Activated CD4-positive, CD25-positive, alpha-beta regulatory T cell treated with anti-CD3 and anti-CD28 coated beads, Interleukin-2, amount 50 U/mL, for 24 hours (primary cell): ENCODE measurements around the gene NEK10.
"Not testable (repeated sequence)": the region's sequence is repeated elsewhere in the genome, so short reads cannot be mapped to it uniquely, and the experiment has no call there.

Experiments
- ATAC-seq, 2 donors: fragments of 150-1000 bp; cut with Tn5 transposase; one replicate each; pipeline ENCODE4 v1.10.0; 2021; ENCODE audit warnings: mild to moderate bottlenecking in 1 of 2, moderate library complexity in 1 of 2

NEK10 gene

DNA sequence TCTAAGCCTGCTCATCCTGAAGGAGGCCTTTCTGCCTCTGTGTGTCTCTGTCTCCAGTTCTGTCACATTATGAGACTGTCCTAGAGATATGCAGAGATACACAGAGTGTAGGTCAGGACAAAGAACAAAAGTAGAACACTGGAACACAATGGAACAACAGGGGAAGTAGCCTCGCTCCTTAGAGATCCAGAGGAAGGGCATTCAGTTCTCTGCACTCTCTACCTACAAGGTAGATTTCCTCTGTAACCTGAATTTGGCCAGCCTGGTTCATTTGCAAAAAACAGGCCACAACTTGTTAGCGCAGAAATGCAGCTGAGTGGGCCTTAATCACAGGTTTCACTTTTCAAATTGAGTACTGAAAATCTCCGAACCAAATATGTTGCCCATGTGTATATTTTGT is 19.4 kb downstream of the NEK10 start:
- ATAC-seq = peak in 1 of 2 donors; percentile 25

DNA sequence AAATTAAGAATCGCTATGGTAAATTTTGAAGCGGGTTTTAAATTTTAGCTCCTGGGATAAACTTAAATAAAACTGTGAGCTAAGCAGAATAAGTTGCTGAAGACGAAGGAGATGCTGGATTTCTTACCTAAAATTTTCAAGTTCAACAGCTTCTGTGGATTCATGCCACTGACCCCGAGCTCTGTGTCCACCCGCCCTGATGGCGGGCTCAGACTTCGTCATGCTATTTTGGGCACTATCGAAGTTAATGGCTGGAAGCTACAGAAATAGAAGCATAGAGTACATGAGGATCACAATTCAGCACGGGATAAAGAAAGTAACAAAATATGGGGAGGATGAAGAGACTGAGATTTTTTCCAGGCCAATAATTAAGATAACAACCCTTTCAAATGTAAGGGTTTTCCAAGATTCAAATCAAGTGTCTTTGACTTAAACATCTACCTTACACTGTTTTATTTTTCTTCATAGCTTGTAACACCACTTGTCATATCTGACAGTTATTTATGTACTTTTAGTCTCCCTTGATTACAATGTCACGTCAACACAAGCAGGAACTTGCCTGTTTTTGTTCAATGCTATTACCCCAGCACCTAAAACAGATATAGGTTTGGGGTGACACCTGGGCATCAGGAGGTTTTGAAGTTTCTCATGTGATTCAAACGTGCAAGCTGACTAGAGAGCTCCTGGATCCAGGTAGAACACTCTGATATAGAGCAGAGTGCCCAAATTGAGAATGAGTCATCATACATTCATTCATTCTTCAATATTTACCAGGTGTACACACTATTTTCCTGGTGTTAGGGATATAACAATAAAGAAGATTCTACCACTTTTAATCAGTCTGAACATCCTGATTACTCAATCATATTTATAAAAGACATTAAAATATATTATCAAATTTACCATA is 23.0 kb downstream of the NEK10 start:
- no peak for ATAC-seq

DNA sequence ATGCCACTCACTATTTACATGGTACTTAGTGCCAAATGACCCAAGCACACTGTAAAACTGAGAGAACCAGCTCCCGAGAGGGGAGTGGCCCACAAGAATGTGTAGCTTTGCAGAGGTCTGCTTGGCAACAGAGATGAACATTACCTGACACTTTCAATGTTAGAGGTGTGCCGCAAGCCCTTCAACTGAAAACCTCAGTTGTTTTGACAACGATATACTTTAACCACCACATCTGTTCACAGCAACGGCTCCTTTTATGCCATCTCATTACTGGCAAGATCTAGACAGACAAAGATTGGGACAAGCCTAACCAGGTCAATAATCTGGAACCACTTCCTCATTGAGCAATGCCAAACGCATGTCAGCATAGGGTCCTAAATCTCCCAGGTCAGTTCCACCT is 23.7 kb downstream of the NEK10 start:
- peak; percentile 21 to 65 for ATAC-seq

DNA sequence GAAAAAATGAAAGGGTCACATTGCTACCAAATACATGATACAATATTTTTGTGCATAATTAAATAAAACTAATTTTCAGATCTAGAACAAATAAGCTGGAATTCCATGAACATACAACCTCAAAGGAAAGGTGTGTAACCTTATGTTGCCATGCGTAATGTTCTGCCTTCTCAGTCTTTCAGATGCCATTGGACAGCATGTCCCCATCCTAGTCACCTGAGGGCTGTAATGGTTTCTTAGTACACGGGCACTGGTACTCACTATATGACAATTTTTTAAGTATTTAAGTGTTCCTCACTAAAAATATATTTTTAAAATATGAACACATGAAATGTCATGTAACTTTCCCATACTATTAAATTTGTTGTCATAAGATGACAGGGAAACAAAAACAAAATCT is 24.1 kb downstream of the NEK10 start:
- no peak for ATAC-seq

DNA sequence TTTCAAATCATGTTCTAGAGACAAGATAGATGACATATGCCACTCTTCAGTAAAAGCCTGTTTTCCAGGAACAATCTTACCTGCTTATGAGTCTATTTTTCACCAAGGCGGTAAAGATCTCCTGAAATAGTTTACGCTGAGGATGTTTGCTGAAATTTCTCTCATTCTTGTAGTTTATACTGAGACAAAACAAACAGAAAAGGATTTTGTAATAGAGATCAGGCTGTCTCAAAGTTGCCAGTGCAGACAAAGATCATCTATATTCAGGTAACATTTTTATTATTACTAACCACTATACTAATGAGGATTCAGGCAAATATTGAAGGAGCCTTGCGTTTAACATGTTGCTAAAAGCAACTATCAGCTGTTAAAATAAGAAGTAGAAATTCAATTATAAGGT is 25.0 kb downstream of the NEK10 start:
- ATAC-seq = no peak

DNA sequence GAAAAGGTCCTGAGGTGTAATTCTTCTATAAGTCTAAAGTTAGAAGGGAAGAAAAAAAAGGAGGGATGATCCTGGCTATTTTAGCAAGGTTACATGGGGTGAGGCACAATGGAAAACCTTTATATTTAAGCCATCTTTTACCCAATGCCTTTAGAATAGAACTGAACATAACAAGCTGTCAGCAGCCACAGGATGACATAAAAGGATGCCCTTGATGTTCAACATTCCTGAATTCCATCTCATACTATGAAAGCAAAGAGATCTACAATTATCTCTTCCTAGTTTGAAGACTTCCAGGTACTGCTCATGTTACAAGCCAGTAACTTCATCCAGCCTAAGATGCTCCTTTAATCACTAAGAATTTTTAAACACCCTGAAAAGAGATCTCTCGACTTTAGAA is 26.9 kb downstream of the NEK10 start:
- ATAC-seq = no peak

DNA sequence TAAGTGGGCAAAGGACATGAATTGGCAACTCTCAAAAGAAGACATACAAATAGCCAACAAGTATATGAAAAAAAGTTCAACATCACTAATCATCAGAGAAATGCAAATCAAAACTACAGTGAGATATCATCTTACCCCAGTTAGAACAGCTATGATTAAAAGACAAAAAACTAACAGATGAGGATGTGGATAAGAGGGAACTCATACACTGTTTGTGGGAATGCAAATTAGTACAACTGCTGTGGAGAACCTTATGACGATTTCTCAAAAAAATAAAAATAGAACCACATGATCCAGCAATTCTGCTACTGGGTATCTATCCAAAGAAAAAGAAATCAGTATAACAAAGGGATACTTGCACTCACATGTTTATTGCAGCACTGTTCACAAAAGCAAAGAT is 28.6 kb downstream of the NEK10 start:
- no peak for ATAC-seq

DNA sequence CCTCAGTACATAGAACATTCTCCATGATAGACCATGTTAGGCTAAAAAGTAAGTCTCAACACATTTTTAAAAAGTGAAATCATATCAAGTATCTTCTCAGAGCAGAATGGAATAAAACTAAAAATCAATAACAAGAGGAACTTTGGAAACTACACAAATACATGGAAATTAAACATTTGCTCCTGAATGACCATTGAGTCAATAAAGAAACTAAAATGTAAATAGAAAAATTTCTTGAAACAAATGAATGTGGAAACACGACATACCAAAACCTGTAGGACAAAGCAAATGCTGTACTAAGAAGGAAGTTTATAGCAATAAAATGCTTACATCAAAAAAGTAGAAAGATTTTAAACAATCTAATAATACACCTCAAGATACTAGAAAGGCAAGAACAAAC is 33.6 kb downstream of the NEK10 start:
- ATAC-seq = no peak

DNA sequence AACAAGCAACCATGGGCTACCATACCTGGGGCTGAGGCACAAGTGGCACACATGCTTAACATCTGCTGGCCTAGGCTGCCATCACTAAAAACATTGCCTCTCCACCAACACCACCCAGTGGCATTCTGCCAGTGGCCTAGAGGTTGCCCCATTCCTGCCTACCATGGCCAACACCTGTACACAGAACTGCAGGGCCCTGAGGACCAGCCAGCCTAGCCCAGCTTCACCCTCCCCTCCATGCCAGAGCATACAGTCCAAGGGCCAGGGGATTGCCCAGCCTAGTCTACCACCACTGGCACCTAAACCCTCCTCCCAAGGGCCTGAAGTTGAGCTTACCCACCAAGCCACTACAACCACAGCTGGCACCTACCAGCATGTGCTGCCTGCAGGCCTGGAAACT is 35.3 kb downstream of the NEK10 start:
- no peak for ATAC-seq

DNA sequence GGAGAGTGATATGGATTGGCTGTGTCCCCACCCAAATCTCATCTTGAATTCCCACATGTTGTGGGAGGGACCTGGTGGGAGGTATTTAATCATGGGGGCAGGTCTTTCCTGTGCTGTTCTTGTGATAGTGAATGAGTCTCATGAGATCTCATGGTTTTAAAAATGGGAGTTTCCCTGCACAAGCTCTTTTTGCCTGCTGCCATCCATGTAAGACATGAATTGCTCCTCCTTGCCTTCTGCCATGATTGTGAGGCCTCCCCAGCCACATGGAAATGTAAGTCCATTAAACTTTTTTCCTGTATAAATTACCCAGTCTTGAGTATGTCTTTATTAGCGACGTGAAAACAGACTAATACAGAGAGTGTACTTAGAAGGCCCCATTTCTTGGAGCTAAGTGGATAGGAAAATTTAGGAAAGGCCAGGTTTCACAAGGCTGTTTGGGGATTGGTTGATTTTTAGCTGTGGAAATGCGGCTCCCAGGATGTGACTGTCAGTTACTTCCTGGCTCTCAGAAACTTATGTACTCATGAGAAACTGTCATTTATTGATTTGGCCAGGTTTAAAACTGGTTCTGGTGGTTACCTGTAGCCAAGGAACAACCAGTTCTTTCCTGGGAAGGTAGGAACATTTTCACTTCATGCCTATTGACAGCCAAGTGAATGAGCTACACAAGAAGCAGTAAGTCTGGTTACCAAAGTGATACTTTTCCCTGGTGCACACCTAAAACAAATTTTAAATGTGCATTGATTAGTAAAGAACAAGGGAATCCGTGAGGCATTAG is 40.0 kb downstream of the NEK10 start:
- ATAC-seq = not testable (repeated sequence)

DNA sequence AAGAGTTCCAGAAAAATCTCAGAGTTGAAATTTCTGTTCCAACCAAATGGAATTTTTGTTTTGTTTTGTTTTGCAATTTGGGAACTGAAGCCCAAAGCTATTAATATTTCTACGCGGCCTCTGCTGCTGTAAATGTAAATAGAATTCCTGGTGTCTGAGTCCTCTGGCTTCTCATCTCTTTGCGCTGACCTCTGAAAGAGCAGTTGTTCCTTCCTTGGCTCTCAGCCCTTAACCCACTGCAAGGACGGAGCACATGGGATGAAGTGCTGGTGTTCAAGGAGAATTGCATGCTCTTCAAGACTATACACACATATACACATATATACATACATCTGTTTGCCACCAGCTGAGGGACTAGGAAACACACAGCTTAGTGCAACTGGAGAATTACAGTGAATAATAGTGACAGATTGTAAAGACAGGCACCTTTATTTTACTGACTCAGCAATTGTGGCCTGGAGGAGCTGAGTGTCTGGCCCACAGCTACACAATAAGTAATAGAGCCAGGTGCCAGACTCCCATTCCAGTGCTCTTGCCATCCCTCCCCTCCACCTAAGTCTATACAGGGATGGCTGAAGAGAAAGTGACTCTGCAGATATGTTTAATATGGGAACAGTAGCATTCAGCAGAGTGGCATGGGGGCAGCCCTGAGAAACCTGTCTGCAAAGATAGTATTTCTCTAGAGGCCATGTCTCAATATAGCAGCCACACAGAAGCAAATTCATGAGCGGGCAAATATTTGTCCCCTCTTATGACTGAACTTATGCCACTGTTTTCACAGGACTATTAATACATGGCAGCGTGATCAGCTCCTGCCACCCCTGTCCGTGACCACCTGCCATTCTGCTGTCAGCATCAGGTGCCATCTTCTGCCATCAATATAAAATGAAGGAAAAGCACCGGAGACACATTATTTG is 42.3 kb downstream of the NEK10 start:
- no peak for ATAC-seq

DNA sequence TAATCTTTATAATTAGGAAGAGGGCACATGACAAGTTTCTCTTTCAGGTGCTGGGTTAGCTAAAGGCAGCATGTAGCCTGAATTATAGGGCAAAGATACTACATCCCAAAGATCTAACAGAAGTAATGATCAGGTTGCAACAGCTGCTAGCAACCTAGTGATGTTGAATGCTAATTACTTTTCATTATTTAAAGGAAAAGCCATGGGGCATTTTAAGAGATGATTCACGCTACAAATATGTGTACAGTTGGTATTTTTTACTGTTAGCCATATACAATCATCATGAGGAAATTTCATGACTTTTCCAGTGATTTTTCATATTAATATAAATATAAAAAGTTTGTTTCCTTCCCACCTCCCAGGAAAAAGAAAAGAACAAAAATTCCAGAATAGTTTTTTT is 43.0 kb downstream of the NEK10 start:
- ATAC-seq = no peak

DNA sequence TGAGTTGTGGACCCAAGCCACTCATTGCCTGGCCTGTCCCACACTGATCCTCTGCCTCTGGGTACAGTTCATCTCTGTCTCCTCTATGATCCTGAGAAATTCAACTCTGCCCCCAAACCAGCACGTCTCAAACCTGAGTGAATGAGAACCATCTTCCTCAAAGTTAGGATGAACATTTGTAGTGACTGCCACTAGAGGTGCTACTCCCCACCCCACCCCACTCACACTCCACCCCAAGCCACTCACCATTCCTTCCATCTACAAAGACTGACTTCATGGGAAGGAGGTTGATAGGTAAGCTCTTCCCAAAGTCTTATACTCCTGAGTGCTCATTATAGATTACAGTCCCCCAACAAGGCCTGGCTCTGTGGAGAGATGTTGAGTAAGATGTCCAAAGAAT is 43.8 kb downstream of the NEK10 start:
- ATAC-seq = no peak

DNA sequence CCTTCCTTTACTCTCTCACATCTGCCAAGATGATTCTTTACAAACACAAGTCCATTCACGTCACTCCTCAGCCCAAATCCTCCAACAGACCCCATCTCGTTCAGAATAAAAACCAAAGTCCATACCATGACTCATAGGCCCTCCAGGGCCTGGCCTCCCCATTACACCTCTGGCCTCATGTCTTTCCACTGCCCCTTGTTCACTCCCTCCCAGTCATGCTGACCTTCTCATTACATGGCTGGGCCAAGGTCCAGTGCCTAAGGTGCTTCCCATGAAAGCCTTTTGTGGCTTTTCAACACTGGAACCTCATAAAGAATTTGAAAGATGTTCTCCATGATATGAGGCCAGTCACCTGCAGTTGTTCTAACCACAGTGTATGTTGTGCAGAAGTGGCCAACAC is 44.5 kb downstream of the NEK10 start:
- no peak for ATAC-seq

DNA sequence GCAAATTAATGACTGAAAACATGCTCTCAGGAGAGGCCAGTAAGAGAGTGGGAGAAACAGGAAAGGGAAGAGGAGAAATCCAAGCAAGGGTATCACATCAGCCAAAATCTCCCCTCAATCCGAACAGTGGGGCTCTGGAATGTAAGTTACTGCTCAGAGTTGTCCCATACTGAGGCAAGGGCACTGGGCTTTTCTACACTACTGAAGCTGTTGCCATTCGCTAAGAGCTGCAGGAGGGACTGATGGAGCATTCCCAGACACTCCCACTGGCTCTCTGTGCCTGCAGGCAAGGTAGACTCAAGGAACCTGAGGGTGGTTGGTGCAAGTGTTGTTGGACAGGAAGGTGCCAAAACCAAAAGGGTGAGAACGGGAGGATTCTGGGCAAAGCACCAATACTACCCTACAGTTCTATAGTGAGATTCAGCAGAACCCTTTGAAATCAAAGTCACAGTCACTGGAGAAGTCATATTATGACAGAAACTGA is 46.1 kb downstream of the NEK10 start:
- no peak for ATAC-seq

DNA sequence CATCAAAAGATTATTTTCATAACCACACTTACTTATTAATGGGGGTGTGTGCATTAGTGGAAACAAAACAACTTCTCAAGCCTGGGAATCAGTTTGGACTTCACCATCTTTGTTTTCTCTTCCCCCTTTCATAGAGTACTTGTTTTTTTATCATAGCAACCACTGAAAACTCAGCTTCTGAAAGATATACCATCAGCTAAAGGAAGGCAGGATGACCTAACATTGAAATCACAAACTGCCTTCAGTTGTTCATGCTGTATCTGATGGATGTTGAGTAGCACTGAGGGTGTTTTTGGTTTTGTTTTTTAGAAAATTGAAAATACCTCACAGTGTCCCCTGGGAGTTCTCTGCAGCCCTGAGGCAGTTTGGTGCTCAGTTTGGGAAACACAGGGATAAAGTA is 46.5 kb downstream of the NEK10 start:
- no peak for ATAC-seq

DNA sequence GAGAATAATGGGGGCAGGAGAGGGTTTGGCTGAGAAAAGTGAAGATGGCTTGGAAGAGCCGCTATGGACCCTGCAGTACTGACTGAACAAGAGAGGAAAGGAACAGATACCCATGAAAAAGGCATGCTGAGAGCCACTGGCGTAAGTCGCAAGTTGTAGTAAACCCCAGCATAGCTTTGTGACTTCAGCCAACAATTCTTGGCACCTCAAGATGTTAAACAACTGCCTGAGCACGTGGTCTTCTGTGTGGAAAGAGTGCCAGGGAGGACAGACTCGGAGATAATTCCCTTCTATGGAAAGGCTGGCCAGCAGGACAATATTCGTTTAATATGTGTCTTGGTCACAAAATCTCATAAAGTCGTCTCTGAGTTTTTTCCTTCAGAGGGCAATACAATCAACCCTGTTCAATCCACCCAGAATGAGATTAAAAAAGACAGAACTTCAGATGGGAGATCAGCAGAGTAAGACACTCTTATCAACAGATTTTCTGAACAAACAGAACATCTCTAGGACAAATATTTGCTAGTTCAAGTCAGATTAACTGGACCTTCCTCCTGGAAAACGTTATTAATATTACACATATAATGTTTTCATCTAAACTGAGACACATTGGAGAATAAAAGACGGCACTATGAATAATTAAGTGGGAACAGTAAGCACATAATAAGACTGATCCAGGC is 49.2 kb downstream of the NEK10 start:
- no peak for ATAC-seq

DNA sequence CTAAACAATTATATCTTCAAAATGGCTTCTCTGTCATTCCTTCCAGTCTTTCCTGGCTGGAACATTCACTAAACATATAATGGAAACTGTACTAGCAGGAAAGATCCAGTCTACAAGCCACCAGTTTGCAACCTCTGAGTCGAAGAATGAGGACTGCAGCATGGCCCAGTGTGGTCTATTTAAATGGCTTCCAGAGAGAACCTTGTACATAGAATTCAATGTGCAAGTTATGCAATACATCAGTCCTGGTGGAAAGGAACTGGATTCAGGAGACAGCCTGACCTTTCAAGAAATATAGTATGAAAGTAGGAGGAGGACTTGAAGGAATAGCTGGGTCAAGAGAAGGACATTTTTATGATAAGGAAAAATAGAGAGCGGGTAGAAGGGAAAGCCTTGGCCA is 49.9 kb downstream of the NEK10 start:
- ATAC-seq = no peak

DNA sequence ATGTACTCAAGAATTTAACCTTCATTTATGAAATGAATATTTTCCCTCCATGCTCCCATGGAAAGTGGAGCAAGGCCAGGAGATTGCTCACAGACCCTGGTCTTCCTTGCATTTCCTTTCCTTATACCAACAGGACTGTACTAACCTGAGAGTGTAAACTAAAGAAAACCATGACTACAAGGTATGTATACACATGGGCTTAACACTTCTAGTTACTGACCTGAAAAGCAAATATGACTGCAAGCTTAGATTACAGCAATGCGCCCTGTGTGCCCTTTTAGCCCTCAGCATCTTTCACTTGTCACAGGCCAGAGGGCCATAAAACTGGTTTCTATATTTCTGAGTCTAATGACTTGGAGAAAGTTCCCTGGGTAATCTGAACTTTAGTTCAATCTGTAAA is 52.1 kb downstream of the NEK10 start:
- no peak for ATAC-seq

DNA sequence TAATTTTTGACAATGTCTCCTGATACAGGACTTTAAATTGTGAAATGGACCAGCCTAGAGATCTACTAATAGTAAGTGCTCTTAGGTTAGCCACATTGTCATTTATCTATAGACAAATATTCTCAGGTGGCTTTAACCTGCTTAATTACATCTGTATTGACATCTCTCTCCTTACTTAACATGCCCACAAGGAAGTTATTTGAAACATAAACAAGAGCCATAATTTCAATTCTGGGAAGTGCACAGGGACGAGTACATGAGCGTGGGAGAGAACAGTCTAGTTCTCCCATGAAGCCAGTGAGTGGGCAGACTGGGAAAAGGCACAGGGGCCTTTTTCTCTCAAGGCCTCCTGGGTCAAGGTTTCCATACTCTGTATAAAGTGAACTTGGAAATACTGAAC is 54.2 kb downstream of the NEK10 start:
- no peak for ATAC-seq

DNA sequence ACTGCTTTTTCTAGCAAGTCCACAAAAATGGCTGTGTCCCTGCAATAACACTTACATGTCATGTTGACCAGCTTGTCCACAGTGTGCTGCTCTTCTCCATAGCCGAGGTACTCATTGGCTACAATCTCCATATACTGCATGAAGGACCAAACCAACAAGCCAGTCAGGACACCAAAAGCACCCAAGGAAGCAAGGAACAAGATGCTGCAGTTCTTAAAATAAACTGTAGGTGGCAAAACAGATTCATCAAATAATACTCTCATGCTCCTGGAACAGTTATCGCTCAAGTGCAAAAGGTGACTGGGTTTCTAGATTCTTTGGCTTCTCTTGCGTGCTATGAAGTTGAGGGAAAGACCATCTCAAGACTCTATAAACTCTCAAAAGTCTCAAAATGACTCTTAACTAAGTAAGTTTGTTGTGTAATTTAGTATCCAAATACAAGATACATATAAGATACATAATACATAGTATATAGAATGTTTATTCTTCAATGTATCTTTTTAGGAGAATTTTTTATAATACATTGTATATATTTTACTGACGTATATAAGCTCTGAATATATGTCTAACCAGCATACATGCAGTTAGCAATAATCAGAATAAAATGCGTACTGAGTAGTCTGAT is 57.0 kb downstream of the NEK10 start:
- ATAC-seq = peak; percentile 55 to 59

DNA sequence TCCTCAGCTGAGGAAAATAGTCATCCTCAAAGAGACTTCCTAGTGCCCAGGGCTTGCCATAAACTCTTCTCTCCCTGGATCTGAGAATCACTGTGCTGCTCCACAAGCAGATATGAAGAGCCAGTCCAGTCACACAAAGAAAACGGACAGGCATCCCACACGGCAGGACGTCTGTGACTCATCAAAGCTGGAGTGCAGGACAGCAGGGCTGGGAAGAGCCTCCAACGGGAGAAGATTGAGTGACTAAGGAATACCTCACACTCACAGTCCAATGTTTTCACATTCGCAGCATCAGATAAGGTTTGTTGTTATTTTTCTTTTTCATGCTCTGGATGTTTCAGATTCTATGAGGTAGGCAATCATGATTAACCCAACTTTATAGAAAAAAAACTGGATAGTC is 57.8 kb downstream of the NEK10 start:
- no peak for ATAC-seq
